Kidney glomerular epithelial cell (primary cell): Measurements from ENCODE around the gene SPINK13.
"Not testable (repeated sequence)": the region's sequence is repeated elsewhere in the genome, so short reads cannot be mapped to it uniquely, and the experiment has no call there.

ENCODE experiments used
- DNase-seq: peaks from one replicate; lab custom pipeline; 2025; lab: John Stamatoyannopoulos, UW

The SPINK13 gene, protein sequence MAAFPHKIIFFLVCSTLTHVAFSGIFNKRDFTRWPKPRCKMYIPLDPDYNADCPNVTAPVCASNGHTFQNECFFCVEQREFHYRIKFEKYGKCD

DNA sequence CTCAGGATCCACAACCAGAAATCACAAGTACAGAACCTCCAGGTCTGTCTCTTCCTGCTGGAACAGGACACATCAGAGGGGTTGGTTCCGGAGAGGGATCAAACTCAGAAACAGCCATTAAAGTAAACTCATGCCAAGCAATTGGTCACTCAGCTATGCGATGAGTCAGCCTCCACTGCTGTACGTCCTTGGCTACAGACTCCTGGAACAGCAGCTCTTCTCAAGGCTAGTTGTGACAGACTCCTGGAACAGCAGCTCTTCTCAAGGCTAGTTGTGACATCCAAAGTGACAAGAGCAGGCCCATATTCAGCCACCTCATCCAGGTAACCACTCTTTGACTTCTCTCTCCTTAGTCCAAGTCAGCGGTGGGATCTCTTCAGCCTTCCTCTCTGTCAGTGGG, at the start of gene SPINK13:
SPINK13 (plus strand) TSS at position 229 of the 400 bp plus-strand sequence. CDS start 1,279 bp downstream, outside the sequence.
- DNase-seq, result peak; percentile 51

GRCh38 chr5:148221508-148221907, 47.1 kb upstream of the SPINK13 start:
- DNase-seq, result no peak

DNA sequence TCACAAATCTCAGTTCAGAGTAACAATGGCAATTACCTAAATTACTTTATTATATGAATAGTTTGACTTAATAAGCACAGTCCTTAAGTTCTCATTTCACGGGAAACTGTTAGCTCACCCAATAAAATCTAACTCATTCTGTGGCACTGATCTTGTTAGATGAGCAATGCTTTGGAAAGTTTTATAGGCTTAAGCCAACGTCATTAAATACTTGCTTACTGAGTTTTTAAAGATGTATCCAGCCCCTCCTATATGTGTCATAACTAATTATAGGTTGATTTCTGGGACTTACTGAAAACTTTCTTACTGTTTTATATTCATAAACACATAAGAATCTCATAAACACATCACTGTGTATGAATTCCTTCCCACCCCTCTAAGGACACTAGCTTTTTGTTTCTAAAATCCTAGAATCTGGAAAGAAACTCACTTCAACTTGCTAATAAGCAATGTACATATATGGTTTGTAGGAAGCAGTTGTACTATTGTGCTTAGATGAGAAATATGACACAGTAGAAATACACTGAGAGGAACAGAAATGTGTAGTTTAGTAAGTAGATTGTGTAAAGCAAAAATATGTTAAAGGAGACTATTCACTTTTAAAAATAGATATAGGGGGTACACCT, 44.4 kb upstream of the SPINK13 start:
- no peak for DNase-seq

DNA sequence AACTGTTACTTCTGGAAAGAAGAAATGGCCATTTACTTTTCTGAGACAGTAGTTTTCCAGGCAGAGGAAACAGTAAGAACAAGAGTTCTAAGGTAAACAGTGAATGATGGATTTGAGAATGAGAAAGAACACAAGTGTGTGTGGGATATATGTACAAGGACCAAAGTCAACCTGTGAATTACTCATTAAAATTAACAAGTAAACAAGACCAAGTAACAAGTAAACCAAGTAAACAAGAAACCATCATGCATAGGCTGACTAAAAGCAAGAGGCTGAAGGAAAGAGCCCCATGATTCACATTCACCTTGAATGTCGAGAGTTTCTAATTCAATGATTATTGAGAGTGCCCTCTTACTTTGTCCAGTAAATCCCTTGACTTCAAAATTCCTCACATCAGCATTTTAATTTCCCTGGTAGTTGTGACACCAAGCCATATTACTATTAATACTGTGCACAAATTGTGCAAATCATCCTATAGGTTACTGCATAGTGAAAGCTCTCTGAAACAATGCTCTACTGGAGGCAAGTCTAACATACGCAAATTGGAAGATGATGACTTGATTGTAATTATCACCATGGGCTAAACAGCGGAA, 40.1 kb upstream of the SPINK13 start:
- no peak for DNase-seq

DNA sequence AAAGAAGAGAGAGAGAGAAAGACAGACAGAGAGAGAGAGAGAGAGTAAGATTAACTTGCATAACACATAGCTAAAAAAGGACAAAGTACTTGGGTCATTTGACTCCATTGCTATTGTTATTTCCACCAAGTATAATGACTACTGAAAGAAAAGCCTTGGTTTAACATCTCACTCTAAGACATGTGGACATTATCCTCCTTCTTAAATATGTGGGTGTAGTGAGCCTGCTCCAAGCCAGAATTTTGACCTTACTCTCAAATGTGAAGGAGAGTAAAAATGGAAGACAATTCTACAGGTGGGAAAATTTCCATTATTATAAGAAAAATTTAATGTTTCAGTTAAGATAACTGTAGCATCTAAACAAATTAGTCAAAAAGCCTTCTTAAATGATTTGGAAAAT, 38.8 kb upstream of the SPINK13 start:
- no peak for DNase-seq

DNA sequence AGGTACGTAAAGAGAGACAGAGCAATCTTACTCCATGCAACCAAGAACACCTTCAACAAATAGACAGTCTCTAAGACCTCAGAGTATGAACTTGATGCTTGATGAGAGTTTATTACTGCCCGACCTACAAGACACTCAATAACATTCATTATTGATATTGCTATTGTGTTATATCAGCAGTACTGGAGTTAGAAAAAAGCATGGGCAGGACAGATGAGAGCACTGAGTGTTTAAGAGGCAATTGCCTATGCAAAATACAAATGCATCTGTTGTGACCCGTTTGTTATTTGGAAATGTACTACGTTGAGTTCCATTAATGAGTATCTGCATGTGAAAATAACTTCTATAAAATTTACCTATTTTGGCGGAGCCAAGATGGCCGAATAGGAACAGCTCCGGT, 38.4 kb upstream of the SPINK13 start:
- no peak for DNase-seq

GRCh38 chr5:148237785-148238417, 30.7 kb upstream of the SPINK13 start:
- no peak for DNase-seq

DNA sequence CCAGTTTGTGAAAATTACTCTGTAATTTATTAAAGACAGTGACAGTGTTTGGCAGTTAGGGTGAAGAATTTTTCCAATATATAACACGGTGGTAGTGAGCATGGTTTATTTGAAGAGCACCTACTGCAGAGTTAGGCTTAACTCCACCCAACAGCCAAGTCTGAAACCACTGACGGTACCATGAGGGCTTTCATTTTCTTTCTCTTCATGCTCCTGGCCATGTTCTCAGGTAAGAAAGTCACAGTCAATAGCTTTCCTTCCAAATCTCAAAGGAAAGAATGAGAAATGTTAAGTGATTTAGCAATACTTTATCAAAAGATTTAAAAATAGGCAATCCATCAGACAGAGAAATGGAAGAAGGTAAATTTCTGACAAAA, 30.2 kb upstream of the SPINK13 start, which contains the start of gene MARCOL:
MARCOL (plus strand) TSS at position 108 of the 377 bp plus-strand sequence; CDS start at position 181, 73 bp downstream.
- DNase-seq, result no peak

GRCh38 chr5:148248894-148249293, 19.7 kb upstream of the SPINK13 start:
- no peak for DNase-seq

GRCh38 chr5:148255456-148255855, 13.1 kb upstream of the SPINK13 start:
- no peak for DNase-seq

- DNase-seq, result no peak
These were observed 9.3 kb upstream of the SPINK13 start for GRCh38 chr5:148259288-148259687.

- no peak for DNase-seq
These were observed 7.4 kb upstream of the SPINK13 start for GRCh38 chr5:148261221-148261620.

- peak; percentile 55 for DNase-seq
These were observed 632 bp upstream of the SPINK13 start for GRCh38 chr5:148267962-148268361.

DNA sequence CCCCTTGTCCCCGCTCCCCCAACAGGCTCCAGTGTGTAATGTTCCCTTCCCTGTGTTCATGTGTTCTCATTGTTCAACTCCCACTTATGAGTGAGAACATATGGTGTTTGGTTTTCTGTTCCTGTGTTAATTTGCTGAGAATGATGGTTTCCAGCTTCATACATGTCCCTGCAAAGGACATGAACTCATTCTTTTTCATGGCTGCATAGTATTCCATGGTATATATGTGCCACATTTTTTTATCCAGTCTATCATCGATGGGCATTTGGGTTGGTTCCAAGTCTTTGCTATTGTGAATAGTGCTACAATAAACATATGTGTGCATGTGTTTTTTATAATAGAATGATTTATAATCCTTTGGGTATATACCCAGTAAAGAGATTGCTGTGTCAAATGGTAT, 6.5 kb downstream of the SPINK13 start:
- DNase-seq, result not testable (repeated sequence)

GRCh38 chr5:148280893-148281292, 12.3 kb downstream of the SPINK13 start:
- peak; percentile 5 for DNase-seq

GRCh38 chr5:148281336-148281735, 12.7 kb downstream of the SPINK13 start:
- DNase-seq, result not testable (repeated sequence)

GRCh38 chr5:148290271-148291195, 21.9 kb downstream of the SPINK13 start:
- DNase-seq, result peak; percentile 9

GRCh38 chr5:148297731-148298130, 29.1 kb downstream of the SPINK13 start:
- no peak for DNase-seq

- no peak for DNase-seq
These were observed 37.9 kb downstream of the SPINK13 start for GRCh38 chr5:148306446-148306845.

DNA sequence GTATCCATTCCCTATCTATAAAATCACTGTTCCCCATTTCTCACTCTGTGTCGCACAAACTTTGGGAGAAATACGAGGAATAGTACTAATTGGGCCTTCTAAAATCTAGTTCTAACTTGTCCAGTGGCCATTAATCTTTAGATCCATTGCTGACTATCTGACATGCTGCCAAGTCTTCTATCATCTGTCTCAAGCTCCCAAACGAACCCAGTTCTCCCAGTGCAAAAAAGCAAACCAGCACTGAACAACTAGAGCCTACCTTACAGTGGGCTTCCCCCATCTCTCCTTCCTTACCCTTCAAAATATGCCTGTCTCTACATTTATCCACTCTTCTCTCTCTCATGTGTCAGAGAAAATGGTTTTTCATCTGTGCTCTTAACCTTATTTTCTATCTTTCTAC, 40.4 kb downstream of the SPINK13 start:
- DNase-seq, result no peak

DNA sequence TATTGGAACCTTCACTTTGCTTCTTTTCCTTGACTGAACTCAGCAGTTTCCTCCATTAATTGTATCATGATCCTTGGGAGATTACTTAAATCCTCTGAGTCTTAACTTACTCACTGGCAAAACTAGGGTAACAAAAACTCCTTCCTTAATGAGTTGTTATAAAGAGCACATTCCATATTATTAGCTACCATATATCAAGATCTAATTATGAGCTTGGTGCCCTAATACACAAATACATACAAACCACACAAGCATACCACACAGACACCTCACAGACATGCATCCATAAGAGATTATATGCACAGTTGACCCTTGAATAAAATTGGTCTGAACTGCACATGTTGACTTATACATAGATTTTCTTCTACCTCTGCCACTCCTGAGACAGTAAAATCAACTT, 41.2 kb downstream of the SPINK13 start:
- DNase-seq, result no peak

GRCh38 chr5:148311484-148311883, 42.9 kb downstream of the SPINK13 start:
- DNase-seq, result peak; percentile 7
